B cell (primary cell): ENCODE data around the gene TAF5L. TPM values are rescaled to one million over a fixed set of nuclear protein-coding genes. Genes with fewer than 3 reads are reported as not detected.

ENCODE experiments used
- ATAC-seq: fragments of 200-7000 bp; cut with Tn5 transposase; one replicate; pipeline ENCODE4 v1.10.0; 2021; ENCODE audit warnings: low read depth, mild to moderate bottlenecking, moderate number of reproducible peaks, moderate library complexity
- CTCF ChIA-PET: fragments of 350-600 bp; sonication (Branson Sonifier 250); formaldehyde crosslinking; loops from one replicate; lab custom pipeline; 2021; ENCODE audit warnings: antibody characterized with exemption, inconsistent platforms; lab: Charles Lee
- POLR2A ChIA-PET: fragments of 350-600 bp; sonication (Branson Sonifier 250); formaldehyde crosslinking; loops from one replicate; lab custom pipeline; 2021; ENCODE audit warnings: antibody characterized with exemption; lab: Charles Lee
- DNase-seq: peaks from one replicate; pipeline ENCODE4 v3.0.0; 2013
- H2AFZ ChIP-seq: 2 replicates; pipeline ENCODE4 v1.6.1; 2012; ENCODE audit warnings: mild to moderate bottlenecking, low read depth, low read length; ENCODE audit not compliant: insufficient read depth, poor library complexity, severe bottlenecking
- H3K27ac ChIP-seq, 2 donors: 1 replicate in 1 of 2; 2 replicates in 1 of 2; pipeline ENCODE4 v1.5.1; 2012 to 2013; ENCODE audit warnings: low read length in 2 of 2, mild to moderate bottlenecking in 2 of 2, moderate library complexity in 1 of 2
- H3K27me3 ChIP-seq, 4 experiments: fragments of 200-600 bp in 1 of 4; sonication (generic) in 1 of 4; replicated peaks in 1 of 4; 1 replicate in 2 of 4; 2 replicates in 2 of 4; pipeline versions ENCODE4 v1.6.1 to v1.7.0; 2013 to 2016; ENCODE audit warnings: low read length in 3 of 4, mild to moderate bottlenecking in 2 of 4, mixed read lengths in 1 of 4, moderate library complexity in 1 of 4; ENCODE audit not compliant: insufficient read depth in 4 of 4, control insufficient read depth in 3 of 4; ENCODE audit errors: control extremely low read depth in 1 of 4
- H3K36me3 ChIP-seq, 2 experiments: replicated peaks in 1 of 2; 1 replicate in 1 of 2; 2 replicates in 1 of 2; pipeline versions ENCODE4 v1.6.1 to v1.7.1; 2013; ENCODE audit warnings: low read length in 1 of 2; ENCODE audit not compliant: insufficient read depth in 2 of 2, control insufficient read depth in 1 of 2; ENCODE audit errors: control extremely low read depth in 1 of 2, extremely low read depth in 1 of 2
- H3K4me1 ChIP-seq, 2 donors: fragments of 200-600 bp in 1 of 2; sonication (generic) in 1 of 2; 1 replicate in 1 of 2; 2 replicates in 1 of 2; pipeline versions ENCODE4 v1.5.1 to v1.6.1; 2013 to 2017; ENCODE audit warnings: low read length in 2 of 2; ENCODE audit not compliant: control insufficient read depth in 2 of 2, insufficient read depth in 2 of 2
- H3K4me2 ChIP-seq: replicated peaks from 2 replicates; pipeline ENCODE3; 2012; ENCODE audit warnings: mild to moderate bottlenecking, low read depth, low read length; ENCODE audit not compliant: poor library complexity, severe bottlenecking
- H3K4me3 ChIP-seq, 5 experiments: fragments of 200-600 bp in 1 of 5; sonication (generic) in 1 of 5; 1 replicate in 3 of 5; 2 replicates in 2 of 5; pipeline versions ENCODE4 v1.5.1 to v1.7.0; 2011 to 2016; ENCODE audit warnings: low read length in 4 of 5, mild to moderate bottlenecking in 4 of 5, low read depth in 2 of 5, control low read depth in 1 of 5, moderate library complexity in 1 of 5; ENCODE audit not compliant: insufficient read depth in 1 of 5; ENCODE audit errors: control extremely low read depth in 1 of 5, extremely low read depth in 1 of 5
- H3K79me2 ChIP-seq: fragments of 200-600 bp; sonication (generic); one replicate; pipeline ENCODE4 v1.6.0; 2016; ENCODE audit warnings: low read length; ENCODE audit not compliant: control insufficient read depth, insufficient read depth
- H3K9ac ChIP-seq: fragments of 200-600 bp; sonication (generic); 2 replicates; pipeline ENCODE4 v1.6.1; 2017; ENCODE audit warnings: mild to moderate bottlenecking, low read length, moderate library complexity
- H3K9me3 ChIP-seq, 3 donors: one replicate each; pipeline versions ENCODE4 v1.6.1 to v1.7.1; 2013; ENCODE audit warnings: low read length in 2 of 3; ENCODE audit not compliant: control insufficient read depth in 2 of 3, insufficient read depth in 1 of 3; ENCODE audit errors: control extremely low read depth in 1 of 3
- H4K20me1 ChIP-seq: 2 replicates; pipeline ENCODE4 v1.6.0; 2012; ENCODE audit warnings: mild to moderate bottlenecking, low read length; ENCODE audit not compliant: insufficient read depth, control insufficient read depth, poor library complexity, severe bottlenecking
- H3K27ac Mint-ChIP-seq: one replicate; pipeline ENCODE4 v1.8.0; 2021; ENCODE audit warnings: mixed read lengths
- H3K27me3 Mint-ChIP-seq: one replicate; pipeline ENCODE4 v1.8.0; 2021; ENCODE audit warnings: mixed read lengths
- H3K4me1 Mint-ChIP-seq: one replicate; pipeline ENCODE4 v1.8.0; 2021; ENCODE audit warnings: mixed read lengths
- H3K4me3 Mint-ChIP-seq: one replicate; pipeline ENCODE4 v1.8.0; 2021; ENCODE audit warnings: mixed read lengths
- H3K9me3 Mint-ChIP-seq: one replicate; pipeline ENCODE4 v1.8.0; 2022; ENCODE audit warnings: mixed read lengths; ENCODE audit not compliant: insufficient read depth
- CTCF ChIP-seq: fragments of 200-600 bp; IDR thresholded peaks from one replicate; pipeline ENCODE4 v1.8.0; 2022; ENCODE audit warnings: antibody characterized with exemption, mild to moderate bottlenecking
- EZH2 ChIP-seq: IDR thresholded peaks from 2 replicates; pipeline ENCODE4 v1.6.1; 2012; ENCODE audit warnings: borderline replicate concordance, low read depth, mild to moderate bottlenecking, moderate library complexity, low read length; ENCODE audit not compliant: insufficient read depth, poor library complexity, severe bottlenecking
- WGBS: methylation state at CpG from one replicate; pipeline ENCODE4 v1.1.5; 2013; ENCODE audit warnings: missing lambda C conversion rate; ENCODE audit not compliant: insufficient coverage; 5-methylcytosine and 5-hydroxymethylcytosine counted together
- intact Hi-C: fragments of 100-400 bp; cut with micrococcal nuclease; formaldehyde crosslinking; loops from one replicate; pipeline ENCODE4 v1.10.0; 2022
- polyA plus RNA-seq: library from polyadenylated mRNA; depleted of rRNA; stranded (reverse); fragments of >200 nt; gene quantifications from 2 replicates; pipeline ENCODE4 v1.2.3, GENCODE V29; 2012
- total RNA-seq, 2 donors: library from RNA; stranded (reverse); fragments of 120-200 nt in 1 of 2; gene quantifications; 1 replicate in 1 of 2; 2 replicates in 1 of 2; pipeline versions ENCODE4 v1.2.3 to v1.2.4, GENCODE V29; 2013 to 2022

Gene TAF5L
- total and polyA plus RNA-seq, 2 donors (not counting 1 experiment from before 2014, with no cell fraction given): 15.7 to 24.0 TPM

- TF ChIP-seq CTCF (no peak), EZH2 (no peak)
- H3K4me1 Mint-ChIP-seq: no peaks in the 10 kb centered on the region
- ATAC-seq (no peak), DNase-seq (no peak)
- ChIA-PET CTCF (no interaction called here), POLR2A (no interaction called here)
- no peaks in the 10 kb centered on the region for H3K36me3 ChIP-seq
- no peaks in the 10 kb centered on the region for H3K79me2 ChIP-seq
- H3K4me3 ChIP-seq: no peak overlapping the region
- H2AFZ ChIP-seq: no peak overlapping the region
- no peaks in the 10 kb centered on the region for H3K27me3 Mint-ChIP-seq
- H4K20me1 ChIP-seq: no peaks in the 10 kb centered on the region
- peaks cover 2% of the 10 kb centered on the region for H3K9me3 Mint-ChIP-seq
- no peak overlapping the region for H3K27ac Mint-ChIP-seq
- no peaks in the 10 kb centered on the region for H3K4me1 ChIP-seq
- no peak overlapping the region for H3K4me2 ChIP-seq
- intact Hi-C loops: no loop called here
- H3K9me3 ChIP-seq: peaks cover 0 to 3% (median 0%) of the 10 kb centered on the region in 3 donors
- H3K27ac ChIP-seq: no peak overlapping the region
- H3K27me3 ChIP-seq: no peaks in the 10 kb centered on the region
- no peak overlapping the region for H3K4me3 Mint-ChIP-seq
- no peak overlapping the region for H3K9ac ChIP-seq
Observed at GRCh38 chr1:229675396-229675795, 49.5 kb upstream of the TAF5L start.

GRCh38 chr1:229674042-229674441, 48.1 kb upstream of the TAF5L start:
- no peaks in the 10 kb centered on the region for H3K27me3 ChIP-seq
- intact Hi-C loops: no loop called here
- ChIA-PET CTCF (no interaction called here), POLR2A (no interaction called here)
- no peaks in the 10 kb centered on the region for H3K79me2 ChIP-seq
- H3K4me2 ChIP-seq: no peak overlapping the region
- H3K9me3 ChIP-seq: peaks cover 0 to 3% (median 0%) of the 10 kb centered on the region in 3 donors
- no peaks in the 10 kb centered on the region for H3K27me3 Mint-ChIP-seq
- no peaks in the 10 kb centered on the region for H3K9me3 Mint-ChIP-seq
- 50% methylated on average over 2 of the region's 5 CpGs for WGBS
- no peak overlapping the region for H3K27ac ChIP-seq
- no peak overlapping the region for H3K4me3 ChIP-seq
- H4K20me1 ChIP-seq: no peaks in the 10 kb centered on the region
- H3K4me1 ChIP-seq: no peaks in the 10 kb centered on the region
- no peaks in the 10 kb centered on the region for H3K4me1 Mint-ChIP-seq
- H3K27ac Mint-ChIP-seq: no peak overlapping the region
- H3K36me3 ChIP-seq: no peaks in the 10 kb centered on the region
- no peak for DNase-seq
- H3K9ac ChIP-seq: no peak overlapping the region
- no peak overlapping the region for H2AFZ ChIP-seq
- no peak for ATAC-seq
- no peak for TF ChIP-seq CTCF
- TF ChIP-seq EZH2: no peak
- H3K4me3 Mint-ChIP-seq: no peak overlapping the region
